ENCODE data around the gene OR2F1.

DNA sequence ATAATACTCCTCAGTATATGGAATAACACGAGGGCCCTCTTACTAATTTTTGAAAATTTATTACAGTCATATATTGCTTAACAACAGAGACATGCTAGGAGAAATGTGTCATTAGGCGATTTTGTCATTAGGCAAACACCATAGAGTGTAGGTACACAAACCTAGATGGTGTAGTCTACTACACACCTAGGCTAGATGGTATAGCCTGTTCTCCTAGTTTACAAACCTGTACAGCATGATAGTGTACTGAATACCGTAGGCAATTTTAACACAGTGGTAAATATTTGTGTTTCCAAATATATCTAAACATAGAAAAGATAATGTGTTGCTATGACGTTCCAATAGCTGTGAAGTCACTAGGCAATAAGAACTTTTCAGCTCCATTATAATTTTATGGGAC lies 12.8 kb downstream of the OR2F1 start:
- TF ChIP-seq, protein P1, sequence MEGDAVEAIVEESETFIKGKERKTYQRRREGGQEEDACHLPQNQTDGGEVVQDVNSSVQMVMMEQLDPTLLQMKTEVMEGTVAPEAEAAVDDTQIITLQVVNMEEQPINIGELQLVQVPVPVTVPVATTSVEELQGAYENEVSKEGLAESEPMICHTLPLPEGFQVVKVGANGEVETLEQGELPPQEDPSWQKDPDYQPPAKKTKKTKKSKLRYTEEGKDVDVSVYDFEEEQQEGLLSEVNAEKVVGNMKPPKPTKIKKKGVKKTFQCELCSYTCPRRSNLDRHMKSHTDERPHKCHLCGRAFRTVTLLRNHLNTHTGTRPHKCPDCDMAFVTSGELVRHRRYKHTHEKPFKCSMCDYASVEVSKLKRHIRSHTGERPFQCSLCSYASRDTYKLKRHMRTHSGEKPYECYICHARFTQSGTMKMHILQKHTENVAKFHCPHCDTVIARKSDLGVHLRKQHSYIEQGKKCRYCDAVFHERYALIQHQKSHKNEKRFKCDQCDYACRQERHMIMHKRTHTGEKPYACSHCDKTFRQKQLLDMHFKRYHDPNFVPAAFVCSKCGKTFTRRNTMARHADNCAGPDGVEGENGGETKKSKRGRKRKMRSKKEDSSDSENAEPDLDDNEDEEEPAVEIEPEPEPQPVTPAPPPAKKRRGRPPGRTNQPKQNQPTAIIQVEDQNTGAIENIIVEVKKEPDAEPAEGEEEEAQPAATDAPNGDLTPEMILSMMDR (IDR thresholded peaks at IDR 0.05): no peak
- no peak for TF ChIP-seq ZFX (IDR thresholded peaks at IDR 0.05; ENCODE audit: borderline replicate concordance)
